ENCODE measurements around the gene SLC5A10. TPM values are rescaled to one million over a fixed set of nuclear protein-coding genes. Genes with fewer than 3 reads are reported as not detected.

Gene SLC5A10
- polyA plus RNA-seq, 1 of the 3 experiments (the other 2 are of a cell fraction) = not detected

GRCh38 chr17:18963126-18964017, 11.4 kb downstream of the SLC5A10 start:
- H3K9me3 ChIP-seq = no peaks in the 10 kb centered on the region
- H4K20me1 ChIP-seq (ENCODE audit: insufficient read depth) = no peaks in the 10 kb centered on the region
- TF ChIP-seq MXI1 (IDR thresholded peaks at IDR 0.05; ENCODE audit: low read depth, low read length) = no peak
- TF ChIP-seq EZH2phosphoT487 (IDR thresholded peaks at IDR 0.05; ENCODE audit: borderline replicate concordance, low read depth) = no peak
- no peak for TF ChIP-seq POLR2AphosphoS5 (IDR thresholded peaks at IDR 0.05; ENCODE audit: low read depth, low read length)
- TF ChIP-seq GATA2 (CRISPR knock-in tag; IDR thresholded peaks at IDR 0.05) = no peak
- no peak for TF ChIP-seq FOSL2 (IDR thresholded peaks at IDR 0.05; ENCODE audit: borderline replicate concordance, low read depth)
- no peak for TF ChIP-seq FOXM1 (IDR thresholded peaks at IDR 0.05; ENCODE audit: low read depth)
- TF ChIP-seq MEF2A (IDR thresholded peaks at IDR 0.05; ENCODE audit: borderline replicate concordance, low read depth) = no peak
- no peak for TF ChIP-seq PBX3 (IDR thresholded peaks at IDR 0.05)
- TF ChIP-seq ELF1 (IDR thresholded peaks at IDR 0.05) = no peak
- TF ChIP-seq, protein P1, sequence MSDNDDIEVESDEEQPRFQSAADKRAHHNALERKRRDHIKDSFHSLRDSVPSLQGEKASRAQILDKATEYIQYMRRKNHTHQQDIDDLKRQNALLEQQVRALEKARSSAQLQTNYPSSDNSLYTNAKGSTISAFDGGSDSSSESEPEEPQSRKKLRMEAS (IDR thresholded peaks at IDR 0.05; ENCODE audit: low read depth) = no peak
- H3K4me2 ChIP-seq = no peak overlapping the region
- H3K27ac ChIP-seq (ENCODE audit: low read depth in 2 of 2, low read length in 1 of 2) = peak overlapping the region in 1 of 2 experiments; percentile 16; a peak in 2 of 4 replicates
- peak overlapping the region; percentile 15; the same call in 1 of the 2 replicates for H3K9ac ChIP-seq
- no peaks in the 10 kb centered on the region for H3K36me3 ChIP-seq (replicated peaks in 1 of 2; ENCODE audit: control insufficient read depth in 1 of 2, insufficient read depth in 2 of 2, low read length in 1 of 2)
- H3K9me2 ChIP-seq = no peaks in the 10 kb centered on the region
- DNase-seq = no peak
- H3K27me3 ChIP-seq (ENCODE audit: insufficient read depth) = no peaks in the 10 kb centered on the region
- H3K4me3 ChIP-seq (ENCODE audit: low read depth in 2 of 2, low read length in 1 of 2) = no peak overlapping the region
- 86% methylated on average over 17 of the region's 23 CpGs for WGBS (ENCODE audit: low lambda C conversion rate)
- peaks cover 14% of the 10 kb centered on the region for H3F3A ChIP-seq (replicated peaks; ENCODE audit: insufficient read depth)
- ChIA-PET POLR2A (interaction anchor here (1.2 kb wide), 1 partner anchor 59 kb away, joined by 3 read pairs; no protein-coding TSS in a partner anchor), CTCF (interaction anchor here (0.8 kb wide), 1 partner anchor 31 kb away, joined by 3 read pairs; no protein-coding TSS in a partner anchor)
- no peaks in the 10 kb centered on the region for H3K79me2 ChIP-seq (ENCODE audit: insufficient read depth)
- H3K4me1 ChIP-seq (ENCODE audit: control insufficient read depth in 1 of 2, insufficient read depth in 2 of 2, low read depth in 1 of 2, low read length in 1 of 2) = peaks cover 10 to 29% of the 10 kb centered on the region in 2 experiments; a peak in 2 of 4 replicates
- H2AFZ ChIP-seq (ENCODE audit: low read depth) = peak overlapping the region; percentile 44; the same call in 1 of the 2 replicates

- Histone ChIP-seq H4K20me1 (ENCODE audit: insufficient read depth) (no peaks in the 10 kb centered on the region), H3K27ac (ENCODE audit: low read depth in 2 of 2, low read length in 1 of 2) (no peak overlapping the region), H3K4me3 (ENCODE audit: low read depth in 2 of 2, low read length in 1 of 2) (no peak overlapping the region), H3F3A (replicated peaks; ENCODE audit: insufficient read depth) (peaks cover 14% of the 10 kb centered on the region), H3K4me1 (ENCODE audit: control insufficient read depth in 1 of 2, insufficient read depth in 2 of 2, low read depth in 1 of 2, low read length in 1 of 2) (peaks cover 10 to 36% of the 10 kb centered on the region in 2 experiments; a peak in 2 of 4 replicates), H3K9me2 (no peaks in the 10 kb centered on the region), H3K9me3 (no peaks in the 10 kb centered on the region), H3K4me2 (no peak overlapping the region), H3K79me2 (ENCODE audit: insufficient read depth) (no peaks in the 10 kb centered on the region), H2AFZ (ENCODE audit: low read depth) (no peak overlapping the region), H3K27me3 (ENCODE audit: insufficient read depth) (no peaks in the 10 kb centered on the region), H3K9ac (no peak overlapping the region), H3K36me3 (replicated peaks in 1 of 2; ENCODE audit: control insufficient read depth in 1 of 2, insufficient read depth in 2 of 2, low read length in 1 of 2) (no peaks in the 10 kb centered on the region)
- ChIA-PET CTCF (no interaction called here), POLR2A (interaction anchor here (1.2 kb wide), 1 partner anchor 59 kb away, joined by 3 read pairs; no protein-coding TSS in a partner anchor)
- TF ChIP-seq, protein P2, sequence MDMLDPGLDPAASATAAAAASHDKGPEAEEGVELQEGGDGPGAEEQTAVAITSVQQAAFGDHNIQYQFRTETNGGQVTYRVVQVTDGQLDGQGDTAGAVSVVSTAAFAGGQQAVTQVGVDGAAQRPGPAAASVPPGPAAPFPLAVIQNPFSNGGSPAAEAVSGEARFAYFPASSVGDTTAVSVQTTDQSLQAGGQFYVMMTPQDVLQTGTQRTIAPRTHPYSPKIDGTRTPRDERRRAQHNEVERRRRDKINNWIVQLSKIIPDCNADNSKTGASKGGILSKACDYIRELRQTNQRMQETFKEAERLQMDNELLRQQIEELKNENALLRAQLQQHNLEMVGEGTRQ (IDR thresholded peaks at IDR 0.05; ENCODE audit: borderline replicate concordance, low read depth, low read length) = no peak
- no peak for TF ChIP-seq GATA2 (CRISPR knock-in tag; IDR thresholded peaks at IDR 0.05)
- no peak for TF ChIP-seq POLR2AphosphoS5 (IDR thresholded peaks at IDR 0.05; ENCODE audit: low read depth, low read length)
- TF ChIP-seq JUND (IDR thresholded peaks at IDR 0.05) = no peak
- TF ChIP-seq TAF1 (IDR thresholded peaks at IDR 0.05; ENCODE audit: borderline replicate concordance, low read depth, low read length) = no peak
- TF ChIP-seq ELF1 (IDR thresholded peaks at IDR 0.05) = no peak
- TF ChIP-seq EP300 (IDR thresholded peaks at IDR 0.05; ENCODE audit: borderline replicate concordance in 1 of 2, low read depth in 1 of 2, low read length in 1 of 2) = no peak
- TF ChIP-seq, protein P3, sequence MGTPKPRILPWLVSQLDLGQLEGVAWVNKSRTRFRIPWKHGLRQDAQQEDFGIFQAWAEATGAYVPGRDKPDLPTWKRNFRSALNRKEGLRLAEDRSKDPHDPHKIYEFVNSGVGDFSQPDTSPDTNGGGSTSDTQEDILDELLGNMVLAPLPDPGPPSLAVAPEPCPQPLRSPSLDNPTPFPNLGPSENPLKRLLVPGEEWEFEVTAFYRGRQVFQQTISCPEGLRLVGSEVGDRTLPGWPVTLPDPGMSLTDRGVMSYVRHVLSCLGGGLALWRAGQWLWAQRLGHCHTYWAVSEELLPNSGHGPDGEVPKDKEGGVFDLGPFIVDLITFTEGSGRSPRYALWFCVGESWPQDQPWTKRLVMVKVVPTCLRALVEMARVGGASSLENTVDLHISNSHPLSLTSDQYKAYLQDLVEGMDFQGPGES (IDR thresholded peaks at IDR 0.05; ENCODE audit: low read depth, low read length) = no peak
- TF ChIP-seq, protein P4, sequence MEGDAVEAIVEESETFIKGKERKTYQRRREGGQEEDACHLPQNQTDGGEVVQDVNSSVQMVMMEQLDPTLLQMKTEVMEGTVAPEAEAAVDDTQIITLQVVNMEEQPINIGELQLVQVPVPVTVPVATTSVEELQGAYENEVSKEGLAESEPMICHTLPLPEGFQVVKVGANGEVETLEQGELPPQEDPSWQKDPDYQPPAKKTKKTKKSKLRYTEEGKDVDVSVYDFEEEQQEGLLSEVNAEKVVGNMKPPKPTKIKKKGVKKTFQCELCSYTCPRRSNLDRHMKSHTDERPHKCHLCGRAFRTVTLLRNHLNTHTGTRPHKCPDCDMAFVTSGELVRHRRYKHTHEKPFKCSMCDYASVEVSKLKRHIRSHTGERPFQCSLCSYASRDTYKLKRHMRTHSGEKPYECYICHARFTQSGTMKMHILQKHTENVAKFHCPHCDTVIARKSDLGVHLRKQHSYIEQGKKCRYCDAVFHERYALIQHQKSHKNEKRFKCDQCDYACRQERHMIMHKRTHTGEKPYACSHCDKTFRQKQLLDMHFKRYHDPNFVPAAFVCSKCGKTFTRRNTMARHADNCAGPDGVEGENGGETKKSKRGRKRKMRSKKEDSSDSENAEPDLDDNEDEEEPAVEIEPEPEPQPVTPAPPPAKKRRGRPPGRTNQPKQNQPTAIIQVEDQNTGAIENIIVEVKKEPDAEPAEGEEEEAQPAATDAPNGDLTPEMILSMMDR (IDR thresholded peaks at IDR 0.05) = no peak
- no peak for TF ChIP-seq YY1 (IDR thresholded peaks at IDR 0.05; ENCODE audit: low read depth)
- TF ChIP-seq TCF12 (IDR thresholded peaks at IDR 0.05) = no peak
- no peak for DNase-seq
- 96% methylated on average over 9 of the region's 9 CpGs for whole genome bisulfite sequencing (ENCODE audit: low lambda C conversion rate)
These were observed 12.0 kb downstream of the SLC5A10 start for GRCh38 chr17:18964018-18964351.
